GM12878 (cell line): Measurements from ENCODE around the gene LRRC63. TPM values are rescaled to one million over a fixed set of nuclear protein-coding genes. Genes with fewer than 3 reads are reported as not detected.
A peak's percentile ranks its signal among the peaks of the same experiment; 100 is the strongest.

Source experiments
- ATAC-seq: fragments of 200-7000 bp; cut with Tn5 transposase; 3 replicates; pipeline ENCODE4 v1.9.1; 2020; ENCODE audit warnings: mild to moderate bottlenecking, moderate library complexity
- BruUV-seq: library from RNA; stranded (reverse); fragments of 400-500 nt; replicated peaks from 2 replicates; lab custom pipeline; 2021; lab: Mats Ljungman, UMichigan
- CTCF ChIA-PET: fragments of 300-600 bp; sonication (Branson Sonifier 250); formaldehyde crosslinking; extraction: SDS; loops from one replicate; lab custom pipeline; 2021; ENCODE audit warnings: inconsistent platforms; lab: Yijun Ruan, JAX
- POLR2A ChIA-PET: fragments of 350-600 bp; formaldehyde crosslinking; extraction: SDS; loops from one replicate; lab custom pipeline; 2021; ENCODE audit warnings: inconsistent platforms; lab: Charles Lee
- RAD21 ChIA-PET: fragments of 300-600 bp; sonication (Branson Sonifier 250); formaldehyde crosslinking; loops from one replicate; lab custom pipeline; 2023; ENCODE audit warnings: antibody characterized with exemption; ENCODE audit not compliant: unreplicated experiment; lab: Charles Lee
- SMC1A ChIA-PET: fragments of 300-600 bp; sonication (Branson Sonifier 250); formaldehyde crosslinking; loops from one replicate; lab custom pipeline; 2023; ENCODE audit not compliant: unreplicated experiment, uncharacterized antibody; lab: Charles Lee
- DNase-seq: peaks from one replicate; pipeline ENCODE4 v3.0.0-alpha.2; 2011; ENCODE audit warnings: low read depth, low spot score
- FAIRE-seq: peaks from 3 replicates; lab custom pipeline; 2011; peaks lifted over from hg19 to GRCh38; lab: Jason Lieb, UNC
- H2AFZ ChIP-seq: 2 replicates; pipeline ENCODE4 v1.6.0; 2011; ENCODE audit warnings: low read depth, low read length, control low read depth; ENCODE audit not compliant: control insufficient read depth
- H3K27ac ChIP-seq: 2 replicates; pipeline ENCODE4 v1.5.1; 2011; ENCODE audit warnings: control low read depth; ENCODE audit not compliant: control insufficient read depth, insufficient read depth
- H3K27me3 ChIP-seq, 2 experiments: replicated peaks in 1 of 2; 2 replicates each; pipeline versions ENCODE4 v1.6.0 to v1.6.1; 2011; ENCODE audit warnings: low read length in 1 of 2; ENCODE audit not compliant: control insufficient read depth in 2 of 2, insufficient read depth in 2 of 2
- H3K36me3 ChIP-seq, 2 experiments: 2 replicates each; pipeline ENCODE4 v1.5.1; 2011; ENCODE audit warnings: low read length in 1 of 2; ENCODE audit not compliant: control insufficient read depth in 2 of 2, insufficient read depth in 2 of 2
- H3K4me1 ChIP-seq: 2 replicates; pipeline ENCODE4 v1.6.1; 2011; ENCODE audit warnings: mild to moderate bottlenecking, low read length, moderate library complexity, mixed read lengths; ENCODE audit not compliant: control insufficient read depth, insufficient read depth
- H3K4me2 ChIP-seq: 2 replicates; pipeline ENCODE4 v1.6.0; 2011; ENCODE audit warnings: control low read depth; ENCODE audit not compliant: control insufficient read depth, insufficient read depth
- H3K4me3 ChIP-seq: fragments of 200-600 bp; sonication (generic); 2 replicates; pipeline ENCODE4 v1.5.1; 2016
- H3K79me2 ChIP-seq: 2 replicates; pipeline ENCODE4 v1.6.0; 2011; ENCODE audit warnings: low read length; ENCODE audit not compliant: control insufficient read depth, insufficient read depth
- H3K9ac ChIP-seq: 2 replicates; pipeline ENCODE4 v1.8.0; 2011; ENCODE audit warnings: low read length, control low read depth, mixed read lengths; ENCODE audit not compliant: control insufficient read depth, insufficient read depth
- H3K9me3 ChIP-seq: replicated peaks from 3 replicates; pipeline ENCODE4 v1.5.1; 2011; ENCODE audit warnings: mild to moderate bottlenecking, low read length; ENCODE audit not compliant: control insufficient read depth, insufficient read depth
- H4K20me1 ChIP-seq: 2 replicates; pipeline ENCODE4 v1.6.0; 2011; ENCODE audit not compliant: control insufficient read depth, insufficient read depth
- ATF7 ChIP-seq: fragments of 450-650 bp; IDR thresholded peaks from 2 replicates; pipeline ENCODE4 v1.6.1; 2016; ENCODE audit warnings: low read depth, mild to moderate bottlenecking
- BCL11A ChIP-seq: IDR thresholded peaks from 2 replicates; pipeline ENCODE4 v1.6.1; 2011; ENCODE audit warnings: low read depth, low read length
- ESRRA ChIP-seq: IDR thresholded peaks from 2 replicates; pipeline ENCODE4 v1.6.1; 2012; ENCODE audit warnings: mild to moderate bottlenecking, low read length, improper control_type of control experiment
- NFXL1 ChIP-seq: fragments of 450-650 bp; IDR thresholded peaks from 2 replicates; pipeline ENCODE4 v1.6.1; 2017; ENCODE audit warnings: antibody characterized with exemption, mild to moderate bottlenecking, borderline replicate concordance
- PAX5 ChIP-seq: IDR thresholded peaks from 2 replicates; pipeline ENCODE4 v1.6.1; 2011; ENCODE audit warnings: low read depth, low read length, borderline replicate concordance
- RAD51 ChIP-seq: fragments of 450-650 bp; IDR thresholded peaks from 2 replicates; pipeline ENCODE4 v1.6.1; 2016; ENCODE audit warnings: moderate library complexity, mild to moderate bottlenecking, inconsistent platforms
- RCOR1 ChIP-seq: conservative IDR thresholded peaks from 2 replicates; pipeline ENCODE4 v1.6.1; 2012; ENCODE audit warnings: low read depth, low read length, improper control_type of control experiment
- SMAD1 ChIP-seq: fragments of 450-650 bp; IDR thresholded peaks from 2 replicates; pipeline ENCODE4 v1.6.1; 2018; ENCODE audit warnings: mild to moderate bottlenecking, low read depth; ENCODE audit not compliant: partially characterized antibody
- SREBF1 ChIP-seq: IDR thresholded peaks from 2 replicates; pipeline ENCODE4 v1.6.1; 2012; ENCODE audit warnings: mild to moderate bottlenecking, low read length
- STAT3 ChIP-seq: IDR thresholded peaks from 2 replicates; pipeline ENCODE4 v1.6.1; 2011; ENCODE audit warnings: low read depth, low read length, improper control_type of control experiment
- TCF7 ChIP-seq: IDR thresholded peaks from 2 replicates; pipeline ENCODE4 v1.6.1; 2014; ENCODE audit warnings: antibody characterized with exemption, borderline replicate concordance
- YBX1 ChIP-seq: fragments of 450-650 bp; IDR thresholded peaks from 2 replicates; pipeline ENCODE4 v1.6.1; 2016; ENCODE audit warnings: antibody characterized with exemption
- ZNF207 ChIP-seq: fragments of 450-650 bp; IDR thresholded peaks from 2 replicates; pipeline ENCODE4 v1.6.1; 2014; ENCODE audit warnings: antibody characterized with exemption, mild to moderate bottlenecking, borderline replicate concordance
- WGBS: methylation state at CpG from one replicate; pipeline ENCODE4 v1.1.6; 2016; ENCODE audit warnings: low lambda C conversion rate; ENCODE audit not compliant: insufficient replicate concordance, insufficient coverage; ENCODE audit errors: missing lambda C conversion rate; 5-methylcytosine and 5-hydroxymethylcytosine counted together
- in situ Hi-C: fragments of 300-500 bp; cut with MboI; formaldehyde crosslinking; loops from 9 replicates; pipeline ENCODE4 v1.14.3; 2018; ENCODE audit warnings: mixed read lengths
- intact Hi-C: fragments of 100-400 bp; cut with micrococcal nuclease; formaldehyde crosslinking; loops from one replicate; pipeline ENCODE4 v1.14.2; 2022; ENCODE audit not compliant: unreplicated experiment
- polyA plus RNA-seq, 11 experiments: library from polyadenylated mRNA; depleted of rRNA in 4 of 11; unstranded in 6 of 11; stranded (reverse) in 5 of 11; fragments of >200 nt; fragmentation: Nextera tagmentation in 4 of 11; fragmentation: Illumina TruSeq in 1 of 11; extraction: Ambion mirVana in 4 of 11; extraction: Trizol in 1 of 11; gene quantifications; 1 replicate in 1 of 11; 2 replicates in 10 of 11; pipeline versions ENCODE4 v1.2.1 to v1.2.3, GENCODE V29; 2011 to 2016; ENCODE audit warnings: inconsistent platforms in 2 of 11, missing spikeins in 2 of 11, low read depth in 1 of 11
- total RNA-seq, 4 experiments: library from RNA; depleted of rRNA in 3 of 4; stranded (reverse); fragments of >200 nt in 3 of 4; fragmentation: Illumina TruSeq in 1 of 4; extraction: Trizol in 1 of 4; gene quantifications; 2 replicates each; pipeline versions ENCODE4 v1.2.1 to v1.2.3, GENCODE V29; 2013 to 2021
- TF ChIP-seq, protein P1 (sequence below): fragments of 450-650 bp; IDR thresholded peaks from 2 replicates; pipeline ENCODE4 v1.6.1; 2016; ENCODE audit warnings: mild to moderate bottlenecking
- TF ChIP-seq, protein P2 (sequence below): fragments of 450-650 bp; formaldehyde crosslinking; IDR thresholded peaks from 2 replicates; pipeline ENCODE4 v1.5.0; 2022; ENCODE audit warnings: mild to moderate bottlenecking, missing genetic modification characterization
- TF ChIP-seq, protein P3 (sequence below): IDR thresholded peaks from 2 replicates; pipeline ENCODE4 v1.6.1; 2012; ENCODE audit warnings: improper control_type of control experiment, low read depth, low read length; ENCODE audit not compliant: insufficient replicate concordance

LRRC63 gene
- total and polyA plus RNA-seq, 10 of the 15 experiments (the other 5 are each of a cell fraction or from before 2014, with no cell fraction given) = 0.34 to 0.98 (median 0.76) TPM; not detected in 1

DNA sequence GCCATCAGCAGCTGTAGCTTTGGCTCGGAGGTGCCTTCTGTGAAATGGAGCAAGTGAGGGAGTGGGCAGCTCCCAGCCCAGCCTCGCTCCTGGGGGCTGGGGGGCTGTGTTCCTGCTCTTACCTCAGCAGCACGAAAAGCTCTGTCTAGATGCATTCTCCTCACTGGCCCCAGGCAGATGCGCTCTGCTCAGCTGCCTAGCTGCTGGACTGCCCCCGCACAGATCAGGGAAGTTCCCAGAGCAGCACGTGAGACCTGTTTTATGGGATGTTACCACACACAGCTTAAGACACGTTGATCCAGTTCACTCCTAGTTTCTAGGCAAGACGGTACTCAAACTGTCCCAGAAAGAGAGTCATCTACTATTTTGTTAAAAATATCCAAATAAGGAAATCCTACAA lies 43.4 kb upstream of the LRRC63 start:
- ChIA-PET RAD21 (interaction anchor here (0.7 to 9.7 kb wide), 3 partner anchors 9 to 42 kb away, joined by 3 to 184 read pairs (median 3); partner anchors contain the start of gene LCP1), POLR2A (interaction anchor here (1.0 to 6.4 kb wide), 3 partner anchors 9 to 116 kb away, joined by 11 to 95 read pairs (median 25); partner anchors contain the start of gene LCP1), SMC1A (interaction anchor here (1.0 to 16.5 kb wide), 9 partner anchors 8 to 206 kb away, joined by 3 to 295 read pairs (median 3); partner anchors contain the start of gene LCP1), CTCF (interaction anchor here (1.1 to 17.1 kb wide), 10 partner anchors 8 to 467 kb away, joined by 3 to 172 read pairs (median 4); partner anchors contain the start of gene LCP1)
- H3K9ac ChIP-seq = peak overlapping the region; percentile 59
- H3K4me3 ChIP-seq = peak overlapping the region; percentile 72
- peak overlapping the region; percentile 85 for H3K27ac ChIP-seq
- H3K79me2 ChIP-seq = peaks cover 99% of the 10 kb centered on the region
- FAIRE-seq (no peak), ATAC-seq (peak; percentile 52), DNase-seq (no peak)
- in situ Hi-C loops (no loop called here), intact Hi-C loops (loop anchor here (5.0 kb wide), 1 partner anchor 751 kb away; the partner anchor contains the start of gene SLC25A30)
- H3K4me1 ChIP-seq = peaks cover 65% of the 10 kb centered on the region
- peaks cover 12 to 42% of the 10 kb centered on the region in 2 experiments for H3K36me3 ChIP-seq
- no peak overlapping the region for H2AFZ ChIP-seq
- no peaks in the 10 kb centered on the region for H3K9me3 ChIP-seq
- H3K27me3 ChIP-seq = no peaks in the 10 kb centered on the region
- peaks cover 25% of the 10 kb centered on the region for H4K20me1 ChIP-seq
- 0% methylated on average over 8 of the region's 8 CpGs for WGBS
- peak overlapping the region; percentile 99 for H3K4me2 ChIP-seq
- BruUV-seq = no TSS peak
- no peak for TF ChIP-seq YBX1
- no peak for TF ChIP-seq SREBF1
- no peak for TF ChIP-seq STAT3
- no peak for TF ChIP-seq NFXL1
- TF ChIP-seq, protein P1, sequence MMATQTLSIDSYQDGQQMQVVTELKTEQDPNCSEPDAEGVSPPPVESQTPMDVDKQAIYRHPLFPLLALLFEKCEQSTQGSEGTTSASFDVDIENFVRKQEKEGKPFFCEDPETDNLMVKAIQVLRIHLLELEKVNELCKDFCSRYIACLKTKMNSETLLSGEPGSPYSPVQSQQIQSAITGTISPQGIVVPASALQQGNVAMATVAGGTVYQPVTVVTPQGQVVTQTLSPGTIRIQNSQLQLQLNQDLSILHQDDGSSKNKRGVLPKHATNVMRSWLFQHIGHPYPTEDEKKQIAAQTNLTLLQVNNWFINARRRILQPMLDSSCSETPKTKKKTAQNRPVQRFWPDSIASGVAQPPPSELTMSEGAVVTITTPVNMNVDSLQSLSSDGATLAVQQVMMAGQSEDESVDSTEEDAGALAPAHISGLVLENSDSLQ = no peak
- TF ChIP-seq ZNF207 = no peak
- TF ChIP-seq SMAD1 = no peak
- no peak for TF ChIP-seq TCF7
- no peak for TF ChIP-seq RCOR1
- TF ChIP-seq RAD51 = peak; percentile 52
- TF ChIP-seq, protein P2, sequence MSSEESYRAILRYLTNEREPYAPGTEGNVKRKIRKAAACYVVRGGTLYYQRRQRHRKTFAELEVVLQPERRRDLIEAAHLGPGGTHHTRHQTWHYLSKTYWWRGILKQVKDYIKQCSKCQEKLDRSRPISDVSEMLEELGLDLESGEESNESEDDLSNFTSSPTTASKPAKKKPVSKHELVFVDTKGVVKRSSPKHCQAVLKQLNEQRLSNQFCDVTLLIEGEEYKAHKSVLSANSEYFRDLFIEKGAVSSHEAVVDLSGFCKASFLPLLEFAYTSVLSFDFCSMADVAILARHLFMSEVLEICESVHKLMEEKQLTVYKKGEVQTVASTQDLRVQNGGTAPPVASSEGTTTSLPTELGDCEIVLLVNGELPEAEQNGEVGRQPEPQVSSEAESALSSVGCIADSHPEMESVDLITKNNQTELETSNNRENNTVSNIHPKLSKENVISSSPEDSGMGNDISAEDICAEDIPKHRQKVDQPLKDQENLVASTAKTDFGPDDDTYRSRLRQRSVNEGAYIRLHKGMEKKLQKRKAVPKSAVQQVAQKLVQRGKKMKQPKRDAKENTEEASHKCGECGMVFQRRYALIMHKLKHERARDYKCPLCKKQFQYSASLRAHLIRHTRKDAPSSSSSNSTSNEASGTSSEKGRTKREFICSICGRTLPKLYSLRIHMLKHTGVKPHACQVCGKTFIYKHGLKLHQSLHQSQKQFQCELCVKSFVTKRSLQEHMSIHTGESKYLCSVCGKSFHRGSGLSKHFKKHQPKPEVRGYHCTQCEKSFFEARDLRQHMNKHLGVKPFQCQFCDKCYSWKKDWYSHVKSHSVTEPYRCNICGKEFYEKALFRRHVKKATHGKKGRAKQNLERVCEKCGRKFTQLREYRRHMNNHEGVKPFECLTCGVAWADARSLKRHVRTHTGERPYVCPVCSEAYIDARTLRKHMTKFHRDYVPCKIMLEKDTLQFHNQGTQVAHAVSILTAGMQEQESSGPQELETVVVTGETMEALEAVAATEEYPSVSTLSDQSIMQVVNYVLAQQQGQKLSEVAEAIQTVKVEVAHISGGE (CRISPR knock-in tag) = no peak
- TF ChIP-seq, protein P3, sequence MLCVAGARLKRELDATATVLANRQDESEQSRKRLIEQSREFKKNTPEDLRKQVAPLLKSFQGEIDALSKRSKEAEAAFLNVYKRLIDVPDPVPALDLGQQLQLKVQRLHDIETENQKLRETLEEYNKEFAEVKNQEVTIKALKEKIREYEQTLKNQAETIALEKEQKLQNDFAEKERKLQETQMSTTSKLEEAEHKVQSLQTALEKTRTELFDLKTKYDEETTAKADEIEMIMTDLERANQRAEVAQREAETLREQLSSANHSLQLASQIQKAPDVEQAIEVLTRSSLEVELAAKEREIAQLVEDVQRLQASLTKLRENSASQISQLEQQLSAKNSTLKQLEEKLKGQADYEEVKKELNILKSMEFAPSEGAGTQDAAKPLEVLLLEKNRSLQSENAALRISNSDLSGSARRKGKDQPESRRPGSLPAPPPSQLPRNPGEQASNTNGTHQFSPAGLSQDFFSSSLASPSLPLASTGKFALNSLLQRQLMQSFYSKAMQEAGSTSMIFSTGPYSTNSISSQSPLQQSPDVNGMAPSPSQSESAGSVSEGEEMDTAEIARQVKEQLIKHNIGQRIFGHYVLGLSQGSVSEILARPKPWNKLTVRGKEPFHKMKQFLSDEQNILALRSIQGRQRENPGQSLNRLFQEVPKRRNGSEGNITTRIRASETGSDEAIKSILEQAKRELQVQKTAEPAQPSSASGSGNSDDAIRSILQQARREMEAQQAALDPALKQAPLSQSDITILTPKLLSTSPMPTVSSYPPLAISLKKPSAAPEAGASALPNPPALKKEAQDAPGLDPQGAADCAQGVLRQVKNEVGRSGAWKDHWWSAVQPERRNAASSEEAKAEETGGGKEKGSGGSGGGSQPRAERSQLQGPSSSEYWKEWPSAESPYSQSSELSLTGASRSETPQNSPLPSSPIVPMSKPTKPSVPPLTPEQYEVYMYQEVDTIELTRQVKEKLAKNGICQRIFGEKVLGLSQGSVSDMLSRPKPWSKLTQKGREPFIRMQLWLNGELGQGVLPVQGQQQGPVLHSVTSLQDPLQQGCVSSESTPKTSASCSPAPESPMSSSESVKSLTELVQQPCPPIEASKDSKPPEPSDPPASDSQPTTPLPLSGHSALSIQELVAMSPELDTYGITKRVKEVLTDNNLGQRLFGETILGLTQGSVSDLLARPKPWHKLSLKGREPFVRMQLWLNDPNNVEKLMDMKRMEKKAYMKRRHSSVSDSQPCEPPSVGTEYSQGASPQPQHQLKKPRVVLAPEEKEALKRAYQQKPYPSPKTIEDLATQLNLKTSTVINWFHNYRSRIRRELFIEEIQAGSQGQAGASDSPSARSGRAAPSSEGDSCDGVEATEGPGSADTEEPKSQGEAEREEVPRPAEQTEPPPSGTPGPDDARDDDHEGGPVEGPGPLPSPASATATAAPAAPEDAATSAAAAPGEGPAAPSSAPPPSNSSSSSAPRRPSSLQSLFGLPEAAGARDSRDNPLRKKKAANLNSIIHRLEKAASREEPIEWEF = no peak
- no peak for TF ChIP-seq ESRRA
- no peak for TF ChIP-seq BCL11A
- TF ChIP-seq ATF7 = no peak
- TF ChIP-seq PAX5 = no peak
